DMS53 (cell line): Measurements from ENCODE around the gene CDC73.
"Not testable (repeated sequence)": the region's sequence is repeated elsewhere in the genome, so short reads cannot be mapped to it uniquely, and the experiment has no call there.

Source experiments
- DNase-seq: peaks from one replicate; lab custom pipeline; 2025; lab: John Stamatoyannopoulos, UW

Gene CDC73

GRCh38 chr1:193288548-193289080 is 166.8 kb downstream of the CDC73 start:
- DNase-seq, result not testable (repeated sequence)

GRCh38 chr1:193293726-193294125 is 171.9 kb downstream of the CDC73 start:
- no peak for DNase-seq

GRCh38 chr1:193299038-193299437 is 177.2 kb downstream of the CDC73 start:
- no peak for DNase-seq

GRCh38 chr1:193301746-193302145 is 179.9 kb downstream of the CDC73 start:
- DNase-seq, result no peak

- no peak for DNase-seq
These were observed 182.0 kb downstream of the CDC73 start for GRCh38 chr1:193303849-193304248.
